Superior temporal gyrus (tissue), 1 donor: Measurements from ENCODE around the gene CDKN2A.

Experiments
- DNase-seq: peaks from one replicate; pipeline ENCODE4 v3.0.0-alpha.2; 2016; ENCODE audit errors: extremely low spot score

The CDKN2A gene

DNA sequence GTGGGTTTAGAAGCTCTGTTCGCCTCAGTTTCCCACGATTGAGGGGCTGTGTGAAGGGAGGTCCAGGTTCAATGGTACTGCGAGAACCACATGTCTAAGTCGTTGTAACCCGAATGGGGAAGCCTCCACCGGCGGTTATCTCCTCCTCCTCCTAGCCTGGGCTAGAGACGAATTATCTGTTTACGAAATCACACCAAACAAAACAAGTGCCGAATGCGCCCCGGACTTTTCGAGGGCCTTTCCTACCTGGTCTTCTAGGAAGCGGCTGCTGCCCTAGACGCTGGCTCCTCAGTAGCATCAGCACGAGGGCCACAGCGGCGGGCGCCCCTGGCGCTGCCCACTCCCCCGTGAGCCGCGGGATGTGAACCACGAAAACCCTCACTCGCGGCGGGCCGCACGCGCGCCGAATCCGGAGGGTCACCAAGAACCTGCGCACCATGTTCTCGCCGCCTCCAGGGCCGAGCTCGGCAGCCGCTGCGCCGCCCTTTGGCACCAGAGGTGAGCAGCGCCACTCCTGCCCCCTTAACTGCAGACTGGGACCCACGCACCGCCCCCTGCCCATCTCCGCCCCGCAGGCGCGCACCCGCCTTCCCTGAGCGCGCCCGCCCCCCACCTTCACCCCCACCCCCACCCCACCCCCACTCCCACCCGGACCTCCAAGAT lies at the start of gene CDKN2A:
Gene CDKN2A (minus strand): TSS at position 500 of the 663 bp plus-strand sequence.
- DNase-seq = no peak

DNA sequence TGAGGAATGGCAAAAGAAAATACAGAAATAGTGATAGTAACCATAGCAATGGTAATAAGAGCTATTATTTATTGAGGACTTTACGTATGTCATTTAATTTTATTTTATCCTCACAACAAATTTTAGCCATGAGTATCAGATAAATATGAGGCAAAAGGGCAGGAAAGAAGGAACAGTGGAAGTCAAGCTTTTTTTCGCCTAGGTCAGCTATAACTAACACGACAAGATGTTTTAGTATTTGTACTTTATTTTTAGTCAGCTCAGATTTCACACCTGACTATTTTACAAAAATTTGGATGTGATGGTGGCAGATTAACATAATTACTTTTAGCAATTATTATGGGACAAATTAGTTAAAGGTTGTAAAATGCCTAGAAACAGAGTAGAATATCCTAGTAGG lies 49.7 kb upstream of the CDKN2A start:
- no peak for DNase-seq

DNA sequence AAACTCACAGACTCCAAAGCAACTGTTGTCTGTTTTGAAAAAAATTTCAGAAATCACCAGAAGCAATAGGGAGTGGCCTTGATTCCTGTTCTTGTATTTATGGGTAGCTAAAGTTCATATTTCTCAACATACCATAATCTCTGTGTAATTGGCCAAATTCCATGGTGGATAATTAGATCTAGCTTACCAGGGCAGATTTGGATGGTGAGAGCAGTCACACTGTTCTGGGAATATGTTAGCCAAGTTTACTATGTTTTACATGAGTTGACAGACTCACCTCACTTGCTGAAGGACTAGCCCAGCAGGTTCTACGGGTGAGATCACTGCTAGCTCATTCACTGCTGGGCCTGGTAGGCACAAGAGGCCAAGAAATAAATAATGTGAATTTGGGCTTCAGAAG lies 47.6 kb upstream of the CDKN2A start:
- no peak for DNase-seq

DNA sequence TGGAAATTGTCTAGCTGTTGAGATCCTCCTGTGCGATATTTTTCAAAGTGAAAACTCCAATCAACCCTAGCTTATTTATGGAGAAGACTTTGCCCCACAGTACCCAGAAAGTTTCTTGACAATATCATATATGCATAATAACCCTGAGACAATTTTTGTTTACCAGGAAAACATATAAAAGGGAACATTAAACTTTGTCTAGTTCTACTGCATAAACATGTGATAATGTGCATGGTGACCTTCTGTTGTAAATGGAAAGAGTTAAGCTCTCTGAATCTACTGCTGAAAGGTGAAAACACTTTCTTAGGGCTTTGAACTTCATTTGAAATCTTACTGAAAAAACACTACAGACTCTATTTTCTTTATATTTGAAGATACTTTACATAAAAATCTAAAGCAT lies 47.2 kb upstream of the CDKN2A start:
- no peak for DNase-seq

DNA sequence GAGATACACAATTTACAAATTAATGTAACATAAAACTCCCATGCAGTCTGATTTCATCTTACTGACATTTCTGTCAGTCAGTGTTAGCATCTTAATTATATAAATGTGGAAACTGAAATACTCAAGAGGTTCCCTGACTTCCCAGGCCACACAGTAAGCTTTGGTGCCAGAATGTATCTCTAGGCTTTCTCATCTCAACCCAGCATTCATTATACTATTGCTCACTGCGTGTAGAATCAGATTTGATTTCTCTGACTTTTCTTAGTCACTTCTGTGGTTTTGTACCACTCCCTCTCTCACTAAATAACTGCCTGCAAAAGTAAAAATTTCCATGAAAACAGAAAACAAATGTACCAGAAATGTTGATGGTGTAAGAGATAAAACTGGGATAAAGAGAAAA lies 46.6 kb upstream of the CDKN2A start:
- no peak for DNase-seq

DNA sequence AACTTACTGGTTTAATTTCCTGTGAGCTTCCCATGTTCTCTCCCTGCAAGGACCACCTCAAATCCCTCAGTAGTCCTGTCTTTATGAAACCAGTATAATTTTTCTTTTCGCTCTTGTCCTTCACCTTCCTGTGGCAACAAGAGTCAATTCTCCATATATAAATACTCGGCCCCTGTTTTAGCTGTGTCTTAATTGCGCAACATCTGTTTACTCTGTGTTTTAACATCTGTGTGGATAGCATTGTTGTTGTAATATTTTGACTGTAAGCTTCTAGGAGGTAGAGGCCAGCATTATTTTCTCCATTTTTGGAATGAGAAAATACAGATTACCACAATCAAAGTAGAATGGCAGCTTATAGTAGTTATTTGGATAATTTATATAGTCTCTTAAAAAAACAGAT lies 45.1 kb upstream of the CDKN2A start:
- DNase-seq = no peak

DNA sequence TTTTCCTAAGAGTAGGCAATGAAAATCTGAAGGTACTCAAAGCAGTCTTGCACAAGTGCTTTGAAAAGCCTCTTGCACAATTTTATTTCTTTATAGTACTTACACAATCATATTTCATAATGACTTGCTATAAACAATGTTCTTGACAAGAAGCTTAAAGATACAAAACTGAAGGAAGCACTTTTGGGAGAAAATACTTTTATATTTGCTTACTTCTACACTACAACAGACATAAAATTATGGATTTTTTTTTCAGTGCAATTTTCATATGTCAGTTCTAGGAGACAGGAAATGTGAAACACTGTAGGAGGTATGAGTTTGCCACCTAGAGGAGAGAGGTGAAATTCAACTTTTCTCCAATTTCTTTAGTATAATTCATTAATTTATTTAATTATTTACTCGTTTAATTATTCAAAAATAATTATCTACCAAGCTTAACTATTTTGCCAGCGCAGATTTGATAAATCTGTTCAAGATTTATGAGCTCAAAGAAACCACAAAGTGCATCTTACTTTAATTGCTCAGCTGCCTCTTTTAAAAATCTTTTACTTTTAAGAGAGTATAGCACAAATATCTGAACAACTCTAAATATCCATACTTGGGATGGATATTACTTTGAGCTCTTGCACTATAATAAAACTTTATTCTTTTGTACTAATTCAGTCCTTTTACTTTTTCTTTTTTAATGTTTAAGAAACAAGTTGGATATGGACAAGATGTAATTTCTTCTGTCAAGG lies 43.9 kb upstream of the CDKN2A start:
- no peak for DNase-seq

DNA sequence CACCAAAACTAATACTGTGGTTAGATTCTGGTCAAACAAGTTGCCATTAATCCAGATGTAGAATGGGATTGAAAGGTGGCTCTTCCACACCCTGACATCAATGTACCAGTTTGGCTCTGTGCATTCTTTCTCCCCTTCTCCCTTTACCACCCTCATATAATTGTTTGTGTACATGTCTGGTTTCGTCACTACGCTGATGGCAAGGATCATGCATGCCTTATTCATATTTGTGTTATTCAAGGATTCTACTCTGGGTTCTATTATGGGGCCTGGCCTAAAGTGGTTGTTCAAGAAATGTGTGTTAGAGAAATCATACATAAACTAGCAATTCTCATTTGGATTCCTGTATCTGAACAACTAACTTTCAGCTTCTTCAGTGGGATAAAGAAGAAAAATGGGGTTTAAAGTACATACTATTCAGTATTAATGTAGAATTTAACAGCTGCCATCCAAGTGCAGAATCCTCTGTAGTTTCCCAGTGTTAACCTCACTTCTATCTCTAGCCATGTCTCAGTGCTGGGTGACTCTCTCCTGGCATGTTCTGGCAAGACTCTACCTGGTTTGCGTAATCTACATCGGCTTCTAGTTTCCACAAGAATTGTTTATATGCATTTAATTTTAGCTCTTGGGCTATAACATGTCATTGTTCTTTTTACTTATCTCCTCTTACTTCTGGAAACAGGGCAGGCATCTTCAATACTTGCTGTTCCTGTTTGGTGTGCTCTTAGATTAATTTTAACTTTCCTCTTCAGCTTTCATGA lies 42.9 kb upstream of the CDKN2A start:
- no peak for DNase-seq

DNA sequence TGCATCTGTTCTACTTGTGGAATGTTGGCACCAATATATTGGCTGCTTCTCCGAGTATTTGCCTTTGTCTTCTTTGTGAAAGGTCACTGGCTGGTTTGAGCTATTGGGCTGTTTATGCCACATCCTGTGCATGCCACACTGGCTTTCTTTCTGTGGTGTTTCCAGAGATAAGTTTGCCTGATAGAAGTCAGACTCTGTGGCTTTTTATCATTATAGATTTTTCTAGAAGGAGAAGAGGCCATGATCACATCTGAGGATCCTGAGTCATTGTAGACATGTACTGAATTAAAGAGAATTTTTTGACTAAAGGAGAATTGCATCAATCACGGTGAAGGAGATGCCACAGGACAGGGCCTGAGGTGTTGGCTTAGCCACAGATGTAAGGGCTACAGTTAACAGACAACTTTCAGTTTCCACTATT lies 41.4 kb upstream of the CDKN2A start:
- no peak for DNase-seq

DNA sequence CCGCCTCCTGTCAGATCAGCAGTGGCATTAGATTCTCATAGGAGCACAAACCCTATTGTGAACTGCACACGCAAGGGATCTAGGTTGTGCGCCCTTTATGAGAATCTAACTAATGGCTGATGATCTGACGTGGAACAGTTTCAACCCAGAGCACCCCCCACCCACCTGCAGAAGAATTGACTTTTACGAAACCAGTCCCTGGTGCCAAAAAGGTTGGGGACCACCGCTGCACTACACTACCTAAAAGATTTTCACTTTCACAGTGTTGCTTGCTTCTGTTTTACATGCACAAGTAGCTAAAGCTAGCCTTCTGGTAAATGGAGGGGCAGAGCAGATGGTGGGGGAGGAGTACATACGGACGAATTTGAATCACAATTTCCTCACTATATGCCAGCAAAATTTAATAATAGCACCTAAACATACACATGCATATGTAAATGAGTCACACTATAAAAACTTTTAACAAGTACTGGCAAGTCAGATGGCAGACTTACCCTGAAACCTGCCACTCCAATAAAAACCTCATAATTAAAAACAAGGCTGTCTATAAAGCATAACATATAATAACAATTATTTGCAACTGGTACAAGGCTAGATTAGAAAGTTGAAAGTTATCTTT lies 38.9 kb upstream of the CDKN2A start:
- no peak for DNase-seq

DNA sequence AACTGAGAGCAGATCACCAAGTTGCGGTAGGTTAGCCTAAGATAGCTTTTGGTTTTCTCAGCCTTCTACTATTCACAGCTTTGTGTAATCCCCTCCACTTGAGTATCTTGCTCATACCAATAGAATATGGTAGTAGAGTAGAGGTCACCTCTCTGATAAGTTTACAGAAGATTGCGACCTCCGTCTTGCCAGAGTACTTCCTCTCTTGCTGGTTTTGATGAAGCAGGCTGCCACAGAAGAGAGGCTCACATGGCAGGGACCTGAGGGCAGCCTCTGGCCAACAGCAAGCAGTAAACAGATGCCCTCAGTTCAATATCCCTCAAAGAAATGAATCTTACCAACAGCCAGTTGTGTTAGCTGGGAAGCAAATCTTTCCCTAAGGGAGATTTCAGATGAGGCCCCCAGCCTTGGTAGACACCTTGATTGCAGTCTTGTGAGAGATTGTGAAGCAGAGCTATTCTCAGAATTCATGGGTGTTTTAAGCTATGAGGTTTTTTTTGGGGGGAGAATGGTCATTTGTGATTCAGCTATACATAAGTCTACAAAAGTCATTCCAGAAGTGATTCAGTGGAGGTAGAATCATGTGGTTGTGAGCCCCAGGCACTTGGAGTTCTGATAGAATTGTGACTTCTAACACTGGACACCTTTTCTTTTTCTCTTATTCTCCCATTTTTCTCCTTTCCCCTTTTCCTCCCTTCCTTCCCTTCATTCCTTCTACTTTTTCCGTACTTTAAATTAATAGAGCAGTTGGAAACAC lies 37.6 kb upstream of the CDKN2A start:
- no peak for DNase-seq

DNA sequence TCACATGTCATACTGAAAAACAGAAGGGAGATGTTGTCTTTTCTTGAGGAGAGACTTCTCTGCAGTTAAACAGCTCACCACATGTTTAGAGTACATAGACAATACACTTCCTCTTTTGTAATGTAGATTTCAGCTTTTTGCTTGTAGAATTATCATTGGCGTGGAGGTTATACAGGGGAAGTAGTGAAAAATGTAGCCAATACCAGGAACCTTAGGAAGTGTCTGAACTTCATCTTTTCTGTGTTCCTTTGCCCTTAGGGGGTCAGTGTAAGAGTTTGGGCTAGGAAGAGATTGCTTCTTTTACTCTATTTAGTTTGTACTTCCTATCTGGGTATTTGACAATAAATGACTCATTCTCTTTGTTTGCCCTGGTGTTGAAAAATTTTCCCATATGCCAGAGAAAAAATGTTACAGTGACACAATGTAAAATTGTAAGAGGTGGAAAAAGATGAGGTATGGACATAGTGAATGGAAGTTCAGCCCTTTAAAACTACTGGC lies 36.0 kb upstream of the CDKN2A start:
- no peak for DNase-seq

DNA sequence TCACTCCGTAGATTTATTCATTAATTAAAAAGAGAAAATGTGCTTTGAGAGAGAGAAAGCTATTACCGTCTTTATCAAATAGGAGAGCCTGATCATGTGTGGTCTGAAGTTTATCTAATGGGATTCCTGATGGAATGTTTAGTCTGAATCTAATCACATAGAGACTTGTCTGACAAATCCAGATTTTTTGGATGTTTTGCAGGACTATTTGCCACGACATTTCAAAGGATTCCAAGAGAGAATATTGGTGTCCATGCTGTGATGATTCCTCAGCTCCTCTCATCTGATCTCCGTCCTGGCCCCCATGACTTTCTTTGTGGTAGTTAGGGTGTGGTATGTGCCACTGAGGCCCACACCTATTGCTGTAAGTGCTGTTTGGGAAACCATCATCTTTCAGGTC lies 35.0 kb upstream of the CDKN2A start:
- no peak for DNase-seq

DNA sequence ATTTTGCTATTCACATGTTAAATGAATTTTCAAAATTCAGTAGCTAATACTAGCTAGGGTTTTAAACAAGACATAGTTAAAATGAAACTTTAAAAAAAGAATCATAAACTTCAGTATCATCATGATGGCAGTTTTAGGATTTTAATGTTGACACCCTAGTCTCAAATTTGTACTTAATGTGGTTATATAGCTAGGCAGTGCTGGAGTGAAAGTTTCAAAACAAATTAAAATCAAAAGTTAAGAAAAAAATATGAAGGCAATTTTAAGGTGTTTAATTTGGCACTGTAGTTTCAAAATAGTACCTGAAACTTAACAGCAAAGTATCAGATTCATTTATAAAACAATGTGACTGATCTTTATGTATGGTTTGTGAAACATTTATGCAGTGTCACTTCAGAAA lies 34.2 kb upstream of the CDKN2A start:
- no peak for DNase-seq

DNA sequence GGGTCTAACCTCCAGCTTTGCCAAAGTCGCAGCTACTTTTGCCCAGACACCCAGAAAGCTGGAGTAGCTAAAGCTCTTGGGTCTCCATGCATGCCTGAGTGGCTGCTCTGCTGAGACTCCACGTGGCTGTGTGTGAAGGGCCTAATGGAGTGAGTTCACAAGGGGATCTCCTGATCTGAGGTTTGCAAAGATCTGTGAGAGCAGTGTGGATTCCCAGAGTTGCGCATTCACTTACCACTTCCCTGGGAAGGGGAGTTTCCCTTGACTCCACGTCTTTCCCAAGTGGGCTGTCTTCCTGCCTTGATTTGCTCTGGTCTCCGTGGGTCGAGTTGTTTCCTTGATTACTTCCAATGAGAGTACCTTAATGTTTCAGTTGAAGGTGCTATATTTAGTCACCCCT lies 32.5 kb upstream of the CDKN2A start:
- DNase-seq = no peak

DNA sequence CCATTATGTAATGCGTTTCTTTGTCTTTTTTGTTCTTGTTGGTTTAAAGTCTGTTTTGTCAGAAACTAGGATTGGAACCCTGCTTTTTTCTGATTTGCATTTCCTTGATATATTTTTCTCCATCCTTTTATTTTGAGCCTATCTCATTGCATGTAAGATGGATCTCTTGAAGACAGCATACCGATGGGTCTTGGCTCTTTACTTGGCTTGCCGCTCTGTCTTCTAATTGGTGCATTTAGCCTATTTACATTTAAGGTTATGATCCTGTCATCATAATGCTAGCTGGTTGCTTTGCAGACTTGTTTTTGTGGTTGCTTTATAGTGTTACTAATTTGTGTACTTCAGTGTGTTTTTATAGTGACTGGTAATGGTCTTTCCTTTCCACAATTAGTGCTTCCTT lies 28.2 kb upstream of the CDKN2A start:
- DNase-seq = no peak

DNA sequence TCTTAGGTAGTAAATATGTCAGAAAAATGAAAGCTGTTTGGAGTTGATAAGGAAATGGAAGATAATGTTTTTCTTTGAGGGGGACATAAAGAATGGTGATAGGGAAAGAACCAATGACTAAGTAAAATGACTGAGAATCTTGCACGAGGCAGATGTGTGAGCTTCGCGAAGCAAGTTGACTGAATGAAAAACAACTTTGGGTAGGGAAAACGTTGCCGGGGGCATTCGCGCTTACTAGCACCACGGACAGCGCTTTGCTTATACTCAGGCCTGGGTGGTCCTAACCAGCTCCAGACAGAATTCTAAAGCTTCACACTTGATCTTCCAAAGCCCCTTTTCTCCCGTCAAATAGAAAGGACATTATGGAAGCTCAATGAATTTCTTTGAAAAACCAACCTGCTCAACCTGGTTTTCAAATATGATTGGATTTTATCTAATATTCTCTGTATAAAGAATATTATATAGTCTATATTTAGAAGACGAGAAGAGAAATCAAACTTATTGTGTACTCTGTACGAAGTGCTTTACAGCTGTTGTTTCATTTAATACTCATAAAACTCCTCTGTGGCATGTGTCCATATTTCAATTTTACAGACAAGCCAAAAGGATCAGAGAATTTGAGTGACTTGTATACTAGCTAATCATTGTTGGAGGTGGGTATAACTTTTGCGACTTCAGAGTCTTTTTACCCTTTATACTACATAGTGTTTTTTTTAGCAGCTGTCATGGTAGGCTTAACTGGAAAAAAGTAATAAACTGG lies 16.9 kb upstream of the CDKN2A start:
- DNase-seq = no peak

DNA sequence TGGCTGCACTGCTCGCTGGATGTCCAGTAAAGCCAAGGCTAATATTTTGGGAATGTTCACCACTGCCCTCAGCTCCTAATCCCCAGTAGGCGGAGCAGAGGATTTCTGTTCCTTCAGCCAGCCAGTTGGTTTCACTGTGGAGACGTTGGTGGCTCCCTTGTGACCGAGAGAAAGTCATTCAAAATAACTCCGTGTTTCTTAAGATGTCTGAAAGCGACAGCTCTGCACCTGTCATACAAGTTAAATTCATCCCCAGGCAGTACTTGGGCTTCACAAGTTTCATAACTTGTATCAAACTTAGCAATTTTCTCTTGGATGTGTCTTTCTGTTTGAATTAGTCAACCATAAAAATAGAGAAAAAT lies 15.3 kb upstream of the CDKN2A start:
- DNase-seq = no peak

DNA sequence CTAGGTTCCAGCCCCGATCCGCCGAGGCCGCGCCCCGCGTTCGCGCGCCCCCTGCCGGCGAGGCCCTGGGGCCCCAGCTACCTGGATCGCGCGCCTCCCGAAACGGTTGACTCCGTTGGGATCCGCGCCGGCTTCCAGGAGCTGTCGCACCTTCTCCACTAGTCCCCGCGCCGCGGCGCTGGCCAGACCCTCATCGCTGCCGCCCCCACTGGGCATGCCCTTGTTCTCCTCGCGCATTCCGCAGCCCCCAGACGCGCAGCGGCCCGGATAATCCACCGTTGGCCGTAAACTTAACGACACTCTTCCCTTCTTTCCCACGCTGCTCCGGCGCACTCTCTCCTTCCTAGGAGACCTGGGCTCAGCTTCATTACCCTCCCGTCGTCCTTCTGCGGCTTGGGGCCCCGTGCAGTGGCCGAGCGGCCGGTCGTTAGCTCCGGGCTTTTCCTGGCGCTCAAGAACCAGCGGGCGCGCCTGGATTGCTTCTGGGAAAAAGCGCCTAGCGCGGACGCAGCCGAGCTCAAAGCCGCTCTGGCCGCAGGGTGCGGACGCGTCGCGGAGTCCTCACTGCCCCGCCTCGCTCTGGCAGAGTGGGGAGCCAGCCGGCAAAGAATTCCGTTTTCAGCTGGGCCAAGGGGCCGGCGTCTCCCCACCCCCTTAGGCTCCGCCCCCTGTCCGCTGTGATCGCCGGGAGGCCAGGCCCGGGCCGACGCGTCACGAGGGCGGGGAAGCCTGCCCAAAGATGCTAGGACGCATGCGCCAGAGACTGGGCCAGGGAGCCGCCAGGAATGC lies 14.7 kb upstream of the CDKN2A start, which contains the start of gene CDKN2B:
Gene CDKN2B (minus strand): TSS at position 589 of the 789 bp plus-strand sequence. CDS start 352 bp downstream, at position 237.
- DNase-seq = peak; percentile 89

DNA sequence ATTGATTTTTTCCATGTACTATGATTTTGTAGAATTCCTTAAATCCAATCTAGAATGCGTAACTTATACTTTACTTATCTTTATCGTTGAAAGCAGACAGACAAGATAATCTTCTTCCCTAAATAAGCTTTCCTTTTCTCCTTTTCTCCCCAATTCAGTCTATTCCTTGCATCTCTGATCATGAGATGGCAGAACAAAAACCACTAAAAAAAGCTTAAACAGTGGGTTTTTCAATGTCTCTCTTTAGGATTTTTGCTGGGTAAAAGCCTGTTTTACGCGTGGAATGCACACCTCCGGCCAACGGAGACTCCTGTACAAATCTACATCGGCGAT lies 14.2 kb upstream of the CDKN2A start:
- DNase-seq = no peak
